ENCODE measurements around the gene CYSTM1. TPM values are rescaled to one million over a fixed set of nuclear protein-coding genes. Genes with fewer than 3 reads are reported as not detected.
A peak's percentile ranks its signal among the peaks of the same experiment; 100 is the strongest.

Gene CYSTM1
- total and polyA plus RNA-seq, 7 donors: 193 to 601 (median 297) TPM

- Histone ChIP-seq H3K4me1 (peaks cover 21% of the 10 kb centered on the region), H3K4me3 (no peak overlapping the region), H3K9me3 (no peaks in the 10 kb centered on the region), H3K36me3 (ENCODE audit: insufficient read depth in 1 of 2, low read depth in 1 of 2) (no peaks in the 10 kb centered on the region), H3K27ac (no peak overlapping the region), H3K27me3 (ENCODE audit: insufficient read depth in 3 of 3, low read length in 2 of 3) (no peaks in the 10 kb centered on the region)
- no peak for TF ChIP-seq CTCF (IDR thresholded peaks at IDR 0.05)
- DNase-seq (no peak), ATAC-seq (no peak)
- intact Hi-C loops (cut with DNase I): no loop called here
Measured at GRCh38 chr5:140135127-140135526, 39.9 kb upstream of the CYSTM1 start.

- Histone ChIP-seq H3K27ac (no peak overlapping the region), H3K36me3 (ENCODE audit: insufficient read depth in 1 of 2, low read depth in 1 of 2) (no peaks in the 10 kb centered on the region), H3K4me3 (no peak overlapping the region), H3K4me1 (peaks cover 25% of the 10 kb centered on the region), H3K27me3 (ENCODE audit: insufficient read depth in 3 of 3, low read length in 2 of 3) (no peaks in the 10 kb centered on the region), H3K9me3 (no peaks in the 10 kb centered on the region)
- DNase-seq: no peak
- TF ChIP-seq CTCF (IDR thresholded peaks at IDR 0.05): no peak
- intact Hi-C loops (cut with DNase I): no loop called here
- ATAC-seq: no peak
- WGBS, 3 donors: 95 to 100% (median 97%) methylated on average over 1 of the region's 1 CpG
Measured at GRCh38 chr5:140136624-140137023, 38.4 kb upstream of the CYSTM1 start.

GRCh38 chr5:140140435-140140834 is 34.6 kb upstream of the CYSTM1 start:
- H3K4me3 ChIP-seq: no peak overlapping the region
- no peak for TF ChIP-seq CTCF (IDR thresholded peaks at IDR 0.05)
- no peak for DNase-seq
- H3K9me3 ChIP-seq: no peaks in the 10 kb centered on the region
- H3K4me1 ChIP-seq: peaks cover 13% of the 10 kb centered on the region
- no peak overlapping the region for H3K27ac ChIP-seq
- H3K27me3 ChIP-seq (ENCODE audit: insufficient read depth in 3 of 3, low read length in 2 of 3): no peaks in the 10 kb centered on the region
- no peaks in the 10 kb centered on the region for H3K36me3 ChIP-seq (ENCODE audit: insufficient read depth in 1 of 2, low read depth in 1 of 2)
- WGBS, 3 donors: 69 to 88% (median 71%) methylated on average over 3 of the region's 3 CpGs
- intact Hi-C loops (cut with DNase I): loop anchor here in 1 of 2 donors (5.0 kb wide), 1 partner anchor 353 kb away; no protein-coding TSS in a partner anchor
- ATAC-seq: peak; percentile 40 to 63 (median 49)

GRCh38 chr5:140141241-140141640 is 33.7 kb upstream of the CYSTM1 start:
- ATAC-seq: peak in 1 of 4 donors; percentile 13
- H3K4me1 ChIP-seq: peaks cover 19% of the 10 kb centered on the region
- no peak overlapping the region for H3K4me3 ChIP-seq
- no peak for DNase-seq
- H3K27me3 ChIP-seq (ENCODE audit: insufficient read depth in 3 of 3, low read length in 2 of 3): no peaks in the 10 kb centered on the region
- intact Hi-C loops (cut with DNase I): loop anchor here in 1 of 2 donors (5.0 kb wide), 1 partner anchor 354 kb away; no protein-coding TSS in a partner anchor
- H3K27ac ChIP-seq: no peak overlapping the region
- H3K36me3 ChIP-seq (ENCODE audit: insufficient read depth in 1 of 2, low read depth in 1 of 2): no peaks in the 10 kb centered on the region
- TF ChIP-seq CTCF (IDR thresholded peaks at IDR 0.05): no peak
- H3K9me3 ChIP-seq: no peaks in the 10 kb centered on the region

- Histone ChIP-seq H3K9me3 (no peaks in the 10 kb centered on the region), H3K36me3 (ENCODE audit: insufficient read depth in 1 of 2, low read depth in 1 of 2) (no peaks in the 10 kb centered on the region), H3K4me3 (no peak overlapping the region), H3K27ac (no peak overlapping the region), H3K27me3 (ENCODE audit: insufficient read depth in 3 of 3, low read length in 2 of 3) (no peaks in the 10 kb centered on the region), H3K4me1 (peaks cover 21% of the 10 kb centered on the region)
- ATAC-seq (no peak), DNase-seq (no peak)
- intact Hi-C loops (cut with DNase I): loop anchor here in 1 of 2 donors (5.0 kb wide), 1 partner anchor 355 kb away; no protein-coding TSS in a partner anchor
- TF ChIP-seq CTCF (IDR thresholded peaks at IDR 0.05): no peak
- WGBS, 3 donors: 73 to 85% (median 83%) methylated on average over 5 of the region's 5 CpGs
Measured at GRCh38 chr5:140142246-140142645, 32.7 kb upstream of the CYSTM1 start.
